Kidney (tissue), 14 donors: ENCODE measurements around the gene BCDIN3D. TPM values are rescaled to one million over a fixed set of nuclear protein-coding genes. Genes with fewer than 3 reads are reported as not detected.
A peak's percentile ranks its signal among the peaks of the same experiment; 100 is the strongest.

Experiments used
- DNase-seq, 5 donors: peaks; one replicate each; pipeline ENCODE4 v3.0.0-alpha.2; 2013 to 2020
- FAIRE-seq: peaks from 2 replicates; lab custom pipeline; 2012; peaks lifted over from hg19 to GRCh38; lab: Jason Lieb, UNC
- H3K27ac ChIP-seq, 2 donors: one replicate each; pipeline ENCODE4 v1.7.0; 2013; ENCODE audit warnings: low read depth in 2 of 2, low read length in 2 of 2, inconsistent platforms in 1 of 2
- H3K27me3 ChIP-seq: one replicate; pipeline ENCODE4 v1.7.1; 2013; ENCODE audit warnings: low read length, inconsistent platforms; ENCODE audit not compliant: control insufficient read depth, insufficient read depth
- H3K36me3 ChIP-seq, 3 donors: one replicate each; pipeline versions ENCODE4 v1.7.0 to v1.7.1; 2013; ENCODE audit warnings: low read length in 3 of 3, control low read depth in 1 of 3, inconsistent platforms in 1 of 3; ENCODE audit not compliant: insufficient read depth in 3 of 3, control insufficient read depth in 2 of 3
- H3K4me1 ChIP-seq, 3 donors: one replicate each; pipeline versions ENCODE4 v1.7.0 to v1.7.1; 2013; ENCODE audit warnings: low read length in 3 of 3, inconsistent platforms in 1 of 3, low read depth in 1 of 3; ENCODE audit not compliant: control insufficient read depth in 2 of 3, insufficient read depth in 2 of 3
- H3K4me3 ChIP-seq, 3 donors: one replicate each; pipeline versions ENCODE4 v1.7.0 to v1.8.1; 2013; ENCODE audit warnings: low read length in 3 of 3, control low read depth in 1 of 3, inconsistent platforms in 1 of 3
- H3K9ac ChIP-seq, 3 donors: one replicate each; pipeline versions ENCODE4 v1.7.0 to v1.7.1; 2013; ENCODE audit warnings: low read length in 3 of 3, control low read depth in 1 of 3, inconsistent platforms in 1 of 3
- H3K9me3 ChIP-seq, 3 donors: one replicate each; pipeline versions ENCODE4 v1.7.0 to v1.7.1; 2013; ENCODE audit warnings: low read length in 3 of 3, control low read depth in 1 of 3, inconsistent platforms in 1 of 3; ENCODE audit not compliant: control insufficient read depth in 2 of 3, insufficient read depth in 1 of 3
- CTCF ChIP-seq: IDR thresholded peaks from 3 replicates; pipeline ENCODE4 v1.5.1; 2012; ENCODE audit warnings: mild to moderate bottlenecking, moderate library complexity, borderline replicate concordance; ENCODE audit not compliant: insufficient read depth; ENCODE audit errors: extremely low read depth
- intact Hi-C: fragments of 100-400 bp; cut with DNase I; formaldehyde crosslinking; loops from one replicate; pipeline ENCODE4 v1.11.1; 2022
- polyA plus RNA-seq: library from polyadenylated mRNA; stranded (reverse); fragments of 350-450 nt; fragmentation: Illumina TruSeq; extraction: RNeasy Lipid Tissue Mini Kit (QIAGEN cat#74804); gene quantifications from one replicate; pipeline ENCODE4 v1.2.3, GENCODE V29; 2014; ENCODE audit warnings: low read depth, low replicate concordance; ENCODE audit not compliant: insufficient read depth
- total RNA-seq: library from RNA; stranded (reverse); fragmentation: NEBNext Ultra II Directional; extraction: Animal tissue kit (Norgen Biotek cat#: 25700); gene quantifications from one replicate; pipeline ENCODE4 v1.2.1, GENCODE V29; 2021
- donor health status: control.
- donor health status: control.
- donor health status: control.
- donor health status: control.
- donor health status: control.
- donor health status: DM: yes; HTN: yes; CAD: no.
- donor health status: Normal renal cell carcinoma (clear cell type).

The BCDIN3D gene
- total and polyA plus RNA-seq, 2 donors from 2014 or later = 4.6 to 5.1 TPM

DNA sequence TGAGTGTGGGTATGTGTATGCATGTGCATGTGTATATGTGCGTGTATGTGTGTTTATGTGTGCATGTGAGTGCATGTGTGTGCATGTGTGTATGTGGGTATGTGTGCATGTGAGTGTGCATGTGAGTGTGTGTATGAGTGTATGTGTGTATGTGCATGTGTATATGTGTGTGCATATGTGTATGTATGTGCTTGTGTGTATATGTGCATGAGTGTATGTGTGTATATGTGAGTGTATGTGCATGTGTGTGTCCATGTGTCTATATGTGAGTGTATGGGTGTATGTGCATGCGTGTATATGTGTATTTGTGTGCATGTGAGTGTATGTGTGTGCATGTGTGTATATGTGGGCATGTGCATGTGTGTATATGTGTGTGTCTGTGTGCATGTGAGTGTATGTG, 35.1 kb upstream of the BCDIN3D start:
- Histone ChIP-seq H3K36me3 (peaks cover 0 to 12% (median 2%) of the 10 kb centered on the region in 3 donors), H3K27ac (no peak overlapping the region), H3K4me3 (no peak overlapping the region), H3K9me3 (peaks cover 0 to 11% (median 0%) of the 10 kb centered on the region in 3 donors), H3K4me1 (peaks cover 0 to 16% (median 13%) of the 10 kb centered on the region in 3 donors), H3K9ac (no peak overlapping the region), H3K27me3 (no peaks in the 10 kb centered on the region)
- no peak for TF ChIP-seq CTCF
- intact Hi-C loops = no loop called here
- FAIRE-seq (no peak), DNase-seq (no peak)

- Histone ChIP-seq H3K9ac (no peak overlapping the region), H3K4me3 (no peak overlapping the region), H3K27ac (no peak overlapping the region), H3K27me3 (no peaks in the 10 kb centered on the region), H3K4me1 (peaks cover 0 to 21% (median 17%) of the 10 kb centered on the region in 3 donors), H3K36me3 (peaks cover 0 to 12% (median 2%) of the 10 kb centered on the region in 3 donors), H3K9me3 (peaks cover 0 to 11% (median 0%) of the 10 kb centered on the region in 3 donors)
- TF ChIP-seq CTCF = no peak
- FAIRE-seq = no peak
- intact Hi-C loops = no loop called here
- DNase-seq = peak in 1 of 5 donors; percentile 29
These were observed 34.2 kb upstream of the BCDIN3D start for GRCh38 chr12:49877066-49877465.

- H3K27me3 ChIP-seq = no peaks in the 10 kb centered on the region
- H3K27ac ChIP-seq = no peak overlapping the region
- FAIRE-seq (no peak), DNase-seq (no peak)
- H3K9ac ChIP-seq = no peak overlapping the region
- H3K4me3 ChIP-seq = no peak overlapping the region
- H3K4me1 ChIP-seq = peaks cover 0 to 21% (median 17%) of the 10 kb centered on the region in 3 donors
- H3K9me3 ChIP-seq = peaks cover 0 to 11% (median 0%) of the 10 kb centered on the region in 3 donors
- peaks cover 0 to 12% (median 2%) of the 10 kb centered on the region in 3 donors for H3K36me3 ChIP-seq
- intact Hi-C loops = no loop called here
- no peak for TF ChIP-seq CTCF
These were observed 33.2 kb upstream of the BCDIN3D start for GRCh38 chr12:49876070-49876469.

GRCh38 chr12:49875115-49875720, 32.3 kb upstream of the BCDIN3D start:
- TF ChIP-seq CTCF = no peak
- peaks cover 0 to 11% (median 0%) of the 10 kb centered on the region in 3 donors for H3K9me3 ChIP-seq
- peaks cover 0 to 9% (median 0%) of the 10 kb centered on the region in 3 donors for H3K36me3 ChIP-seq
- peaks cover 0 to 21% (median 17%) of the 10 kb centered on the region in 3 donors for H3K4me1 ChIP-seq
- H3K4me3 ChIP-seq = no peak overlapping the region
- no peaks in the 10 kb centered on the region for H3K27me3 ChIP-seq
- no peak overlapping the region for H3K9ac ChIP-seq
- no peak for FAIRE-seq
- DNase-seq = peak in 1 of 5 donors; percentile 18
- intact Hi-C loops = no loop called here
- H3K27ac ChIP-seq = no peak overlapping the region
